ENCODE results near the gene CAPN2. TPM values are rescaled to one million over a fixed set of nuclear protein-coding genes. Genes with fewer than 3 reads are reported as not detected.
"Not testable (repeated sequence)": the region's sequence is repeated elsewhere in the genome, so short reads cannot be mapped to it uniquely, and the experiment has no call there.

Gene CAPN2
- polyA plus RNA-seq, 6 donors from 2014 or later, result 21.2 to 35.1 (median 26.2) TPM

GRCh38 chr1:223793716-223794115 lies 81.4 kb downstream of the CAPN2 start:
- H3K27ac Mint-ChIP-seq, result no peak overlapping the region
- H3K4me3 Mint-ChIP-seq, result no peak overlapping the region
- H3K27me3 Mint-ChIP-seq, result no peaks in the 10 kb centered on the region
- no peak for ATAC-seq (ENCODE audit: low read depth in 2 of 2)
- peaks cover 21 to 38% of the 10 kb centered on the region in 2 donors for H3K36me3 Mint-ChIP-seq
- H3K9me3 Mint-ChIP-seq, result no peaks in the 10 kb centered on the region
- no peaks in the 10 kb centered on the region for H3K4me1 Mint-ChIP-seq
- no peak for DNase-seq

GRCh38 chr1:223794136-223794880 lies 82.0 kb downstream of the CAPN2 start:
- H3K27me3 Mint-ChIP-seq, result no peaks in the 10 kb centered on the region
- ATAC-seq (ENCODE audit: low read depth in 2 of 2), result no peak
- no peak for DNase-seq
- H3K36me3 Mint-ChIP-seq, result peaks cover 23 to 38% of the 10 kb centered on the region in 2 donors
- no peaks in the 10 kb centered on the region for H3K4me1 Mint-ChIP-seq
- H3K27ac Mint-ChIP-seq, result peak overlapping the region in 1 of 6 donors; percentile 44
- H3K4me3 Mint-ChIP-seq, result no peak overlapping the region
- H3K9me3 Mint-ChIP-seq, result no peaks in the 10 kb centered on the region

GRCh38 chr1:223796210-223796609 lies 83.9 kb downstream of the CAPN2 start:
- Mint-ChIP-seq H3K27ac (peak overlapping the region in 2 of 6 donors; percentile 30 to 89), H3K36me3 (peaks cover 36 to 39% of the 10 kb centered on the region in 2 donors), H3K4me1 (no peaks in the 10 kb centered on the region), H3K4me3 (no peak overlapping the region), H3K9me3 (no peaks in the 10 kb centered on the region), H3K27me3 (no peaks in the 10 kb centered on the region)
- ATAC-seq (ENCODE audit: low read depth in 2 of 2) (no peak), DNase-seq (no peak)

- no peaks in the 10 kb centered on the region for H3K4me1 Mint-ChIP-seq
- H3K9me3 Mint-ChIP-seq, result no peaks in the 10 kb centered on the region
- H3K4me3 Mint-ChIP-seq, result no peak overlapping the region
- no peak for DNase-seq
- peaks cover 38 to 56% of the 10 kb centered on the region in 2 donors for H3K36me3 Mint-ChIP-seq
- ATAC-seq (ENCODE audit: low read depth in 2 of 2), result no peak
- peak overlapping the region in 2 of 6 donors; percentile 13 to 47 for H3K27ac Mint-ChIP-seq
- no peaks in the 10 kb centered on the region for H3K27me3 Mint-ChIP-seq
These were observed 89.7 kb downstream of the CAPN2 start for GRCh38 chr1:223802032-223802431.

- Mint-ChIP-seq H3K36me3 (peaks cover 41 to 60% of the 10 kb centered on the region in 2 donors), H3K27me3 (no peaks in the 10 kb centered on the region)
- no peak for ATAC-seq (ENCODE audit: low read depth in 2 of 2)
These were observed 90.3 kb downstream of the CAPN2 start for GRCh38 chr1:223802602-223803001.

GRCh38 chr1:223803211-223803610 lies 90.9 kb downstream of the CAPN2 start:
- no peaks in the 10 kb centered on the region for H3K27me3 Mint-ChIP-seq
- H3K27ac Mint-ChIP-seq, result no peak overlapping the region
- peaks cover 35 to 54% of the 10 kb centered on the region in 2 donors for H3K36me3 Mint-ChIP-seq

More at GRCh38 chr1:223802602-223803001, 90.3 kb downstream of the CAPN2 start:
- H3K4me3 Mint-ChIP-seq, result peak overlapping the region in 1 of 8 donors; percentile 29
- H3K4me1 Mint-ChIP-seq, result no peaks in the 10 kb centered on the region
- DNase-seq, result no peak
- H3K9me3 Mint-ChIP-seq, result peaks cover 0 to 2% (median 0%) of the 10 kb centered on the region in 7 donors
- no peak overlapping the region for H3K27ac Mint-ChIP-seq

GRCh38 chr1:223809905-223810304 lies 97.6 kb downstream of the CAPN2 start:
- not testable (repeated sequence) for ATAC-seq (ENCODE audit: low read depth in 2 of 2); H3K4me3 Mint-ChIP-seq
- H3K36me3 Mint-ChIP-seq, result peaks cover 30 to 35% of the 10 kb centered on the region in 2 donors

More at GRCh38 chr1:223803211-223803610, 90.9 kb downstream of the CAPN2 start:
- DNase-seq, result no peak
- ATAC-seq (ENCODE audit: low read depth in 2 of 2), result no peak
- Mint-ChIP-seq H3K9me3 (peaks cover 0 to 2% (median 0%) of the 10 kb centered on the region in 7 donors), H3K4me1 (no peaks in the 10 kb centered on the region), H3K4me3 (no peak overlapping the region)

GRCh38 chr1:223810586-223810985 lies 98.2 kb downstream of the CAPN2 start:
- Mint-ChIP-seq H3K4me3 (no peak overlapping the region), H3K27ac (peak overlapping the region in 1 of 6 donors; percentile 16), H3K36me3 (peaks cover 30 to 35% of the 10 kb centered on the region in 2 donors), H3K27me3 (no peaks in the 10 kb centered on the region), H3K4me1 (peaks cover 13 to 18% (median 13%) of the 10 kb centered on the region in 3 donors), H3K9me3 (peaks cover 0 to 2% (median 0%) of the 10 kb centered on the region in 7 donors)
- DNase-seq, result no peak
- ATAC-seq (ENCODE audit: low read depth in 2 of 2), result no peak

More at GRCh38 chr1:223809905-223810304, 97.6 kb downstream of the CAPN2 start:
- H3K27ac Mint-ChIP-seq, H3K27me3 Mint-ChIP-seq, DNase-seq, H3K9me3 Mint-ChIP-seq: not testable (repeated sequence)
- peaks cover 8 to 14% (median 13%) of the 10 kb centered on the region in 3 donors for H3K4me1 Mint-ChIP-seq

GRCh38 chr1:223811634-223812101 lies 99.3 kb downstream of the CAPN2 start:
- no peak overlapping the region for H3K4me3 Mint-ChIP-seq
- H3K4me1 Mint-ChIP-seq, result peaks cover 13 to 18% (median 18%) of the 10 kb centered on the region in 3 donors
- peaks cover 22 to 33% of the 10 kb centered on the region in 2 donors for H3K36me3 Mint-ChIP-seq
- ATAC-seq (ENCODE audit: low read depth in 2 of 2) (peak; percentile 64 to 71), DNase-seq (peak; percentile 21)
- H3K9me3 Mint-ChIP-seq, result peaks cover 0 to 2% (median 0%) of the 10 kb centered on the region in 7 donors
- peak overlapping the region in 2 of 6 donors; percentile 27 to 38 for H3K27ac Mint-ChIP-seq
- H3K27me3 Mint-ChIP-seq, result no peaks in the 10 kb centered on the region

- H3K36me3 Mint-ChIP-seq, result peaks cover 15 to 24% of the 10 kb centered on the region in 2 donors
- no peak for ATAC-seq (ENCODE audit: low read depth in 2 of 2)
- no peaks in the 10 kb centered on the region for H3K27me3 Mint-ChIP-seq
- peaks cover 13 to 18% (median 18%) of the 10 kb centered on the region in 3 donors for H3K4me1 Mint-ChIP-seq
- H3K9me3 Mint-ChIP-seq, result no peaks in the 10 kb centered on the region
- no peak overlapping the region for H3K4me3 Mint-ChIP-seq
- H3K27ac Mint-ChIP-seq, result peak overlapping the region in 3 of 6 donors; percentile 42 to 74 (median 59)
- no peak for DNase-seq
These were observed 101.3 kb downstream of the CAPN2 start for GRCh38 chr1:223813645-223814044.

- DNase-seq (no peak), ATAC-seq (ENCODE audit: low read depth in 2 of 2) (no peak)
- Mint-ChIP-seq H3K36me3 (peaks cover 19 to 37% of the 10 kb centered on the region in 2 donors), H3K9me3 (no peaks in the 10 kb centered on the region), H3K27ac (peak overlapping the region in 5 of 6 donors; percentile 4 to 86 (median 44)), H3K4me1 (peaks cover 13 to 18% (median 18%) of the 10 kb centered on the region in 3 donors), H3K4me3 (no peak overlapping the region), H3K27me3 (no peaks in the 10 kb centered on the region)
These were observed 102.9 kb downstream of the CAPN2 start for GRCh38 chr1:223815020-223815853.

- H3K4me1 Mint-ChIP-seq, result peaks cover 15 to 19% (median 18%) of the 10 kb centered on the region in 3 donors
- no peak overlapping the region for H3K4me3 Mint-ChIP-seq
- DNase-seq (no peak), ATAC-seq (ENCODE audit: low read depth in 2 of 2) (no peak)
- H3K36me3 Mint-ChIP-seq, result peaks cover 21 to 37% of the 10 kb centered on the region in 2 donors
- H3K27ac Mint-ChIP-seq, result peak overlapping the region in 2 of 6 donors; percentile 47 to 59
- no peaks in the 10 kb centered on the region for H3K27me3 Mint-ChIP-seq
- no peaks in the 10 kb centered on the region for H3K9me3 Mint-ChIP-seq
These were observed 103.5 kb downstream of the CAPN2 start for GRCh38 chr1:223815865-223816264.

GRCh38 chr1:223817265-223817664 lies 104.9 kb downstream of the CAPN2 start:
- H3K27me3 Mint-ChIP-seq; DNase-seq; H3K4me3 Mint-ChIP-seq; ATAC-seq (ENCODE audit: low read depth in 2 of 2); H3K27ac Mint-ChIP-seq; H3K9me3 Mint-ChIP-seq: not testable (repeated sequence)
- Mint-ChIP-seq H3K4me1 (peaks cover 21 to 27% (median 25%) of the 10 kb centered on the region in 3 donors), H3K36me3 (peaks cover 23 to 37% of the 10 kb centered on the region in 2 donors)
